GM12878 (cell line): ENCODE data around the gene SIDT2. TPM values are rescaled to one million over a fixed set of nuclear protein-coding genes. Genes with fewer than 3 reads are reported as not detected.
A peak's percentile ranks its signal among the peaks of the same experiment; 100 is the strongest.

Experiments
- ATAC-seq: fragments of 200-7000 bp; cut with Tn5 transposase; 3 replicates; pipeline ENCODE4 v1.9.1; 2020; ENCODE audit warnings: mild to moderate bottlenecking, moderate library complexity
- BruUV-seq: library from RNA; stranded (reverse); fragments of 400-500 nt; replicated peaks from 2 replicates; lab custom pipeline; 2021; lab: Mats Ljungman, UMichigan
- CTCF ChIA-PET: fragments of 300-600 bp; sonication (Branson Sonifier 250); formaldehyde crosslinking; extraction: SDS; loops from one replicate; lab custom pipeline; 2021; ENCODE audit warnings: inconsistent platforms; lab: Yijun Ruan, JAX
- POLR2A ChIA-PET: fragments of 350-600 bp; formaldehyde crosslinking; extraction: SDS; loops from one replicate; lab custom pipeline; 2021; ENCODE audit warnings: inconsistent platforms; lab: Charles Lee
- RAD21 ChIA-PET: fragments of 300-600 bp; sonication (Branson Sonifier 250); formaldehyde crosslinking; loops from one replicate; lab custom pipeline; 2023; ENCODE audit warnings: antibody characterized with exemption; ENCODE audit not compliant: unreplicated experiment; lab: Charles Lee
- SMC1A ChIA-PET: fragments of 300-600 bp; sonication (Branson Sonifier 250); formaldehyde crosslinking; loops from one replicate; lab custom pipeline; 2023; ENCODE audit not compliant: unreplicated experiment, uncharacterized antibody; lab: Charles Lee
- DNase-seq: peaks from one replicate; pipeline ENCODE4 v3.0.0-alpha.2; 2011; ENCODE audit warnings: low read depth, low spot score
- FAIRE-seq: peaks from 3 replicates; lab custom pipeline; 2011; peaks lifted over from hg19 to GRCh38; lab: Jason Lieb, UNC
- H2AFZ ChIP-seq: 2 replicates; pipeline ENCODE4 v1.6.0; 2011; ENCODE audit warnings: low read depth, low read length, control low read depth; ENCODE audit not compliant: control insufficient read depth
- H3K27ac ChIP-seq: 2 replicates; pipeline ENCODE4 v1.5.1; 2011; ENCODE audit warnings: control low read depth; ENCODE audit not compliant: control insufficient read depth, insufficient read depth
- H3K27me3 ChIP-seq, 2 experiments: replicated peaks in 1 of 2; 2 replicates each; pipeline versions ENCODE4 v1.6.0 to v1.6.1; 2011; ENCODE audit warnings: low read length in 1 of 2; ENCODE audit not compliant: control insufficient read depth in 2 of 2, insufficient read depth in 2 of 2
- H3K36me3 ChIP-seq, 2 experiments: 2 replicates each; pipeline ENCODE4 v1.5.1; 2011; ENCODE audit warnings: low read length in 1 of 2; ENCODE audit not compliant: control insufficient read depth in 2 of 2, insufficient read depth in 2 of 2
- H3K4me1 ChIP-seq: 2 replicates; pipeline ENCODE4 v1.6.1; 2011; ENCODE audit warnings: mild to moderate bottlenecking, low read length, moderate library complexity, mixed read lengths; ENCODE audit not compliant: control insufficient read depth, insufficient read depth
- H3K4me2 ChIP-seq: 2 replicates; pipeline ENCODE4 v1.6.0; 2011; ENCODE audit warnings: control low read depth; ENCODE audit not compliant: control insufficient read depth, insufficient read depth
- H3K4me3 ChIP-seq: fragments of 200-600 bp; sonication (generic); 2 replicates; pipeline ENCODE4 v1.5.1; 2016
- H3K79me2 ChIP-seq: 2 replicates; pipeline ENCODE4 v1.6.0; 2011; ENCODE audit warnings: low read length; ENCODE audit not compliant: control insufficient read depth, insufficient read depth
- H3K9ac ChIP-seq: 2 replicates; pipeline ENCODE4 v1.8.0; 2011; ENCODE audit warnings: low read length, control low read depth, mixed read lengths; ENCODE audit not compliant: control insufficient read depth, insufficient read depth
- H3K9me3 ChIP-seq: replicated peaks from 3 replicates; pipeline ENCODE4 v1.5.1; 2011; ENCODE audit warnings: mild to moderate bottlenecking, low read length; ENCODE audit not compliant: control insufficient read depth, insufficient read depth
- H4K20me1 ChIP-seq: 2 replicates; pipeline ENCODE4 v1.6.0; 2011; ENCODE audit not compliant: control insufficient read depth, insufficient read depth
- BCL11A ChIP-seq: IDR thresholded peaks from 2 replicates; pipeline ENCODE4 v1.6.1; 2011; ENCODE audit warnings: low read depth, low read length
- CREM ChIP-seq: IDR thresholded peaks from 2 replicates; pipeline ENCODE4 v1.6.1; 2014; ENCODE audit warnings: antibody characterized with exemption, low read depth
- DPF2 ChIP-seq: fragments of 450-650 bp; IDR thresholded peaks from 2 replicates; pipeline ENCODE4 v1.6.1; 2017; ENCODE audit warnings: mild to moderate bottlenecking
- HSF1 ChIP-seq: fragments of 150-350 bp; IDR thresholded peaks from 2 replicates; pipeline ENCODE4 v1.6.1; 2014; ENCODE audit warnings: mild to moderate bottlenecking, low read depth, low read length
- NFIC ChIP-seq: IDR thresholded peaks from 2 replicates; pipeline ENCODE4 v1.6.1; 2012; ENCODE audit warnings: low read depth, mild to moderate bottlenecking, inconsistent platforms, low read length, moderate library complexity
- NR2F1 ChIP-seq: fragments of 450-650 bp; conservative IDR thresholded peaks from 2 replicates; pipeline ENCODE4 v1.6.1; 2017; ENCODE audit warnings: mild to moderate bottlenecking
- NRF1 ChIP-seq: conservative IDR thresholded peaks from 2 replicates; pipeline ENCODE4 v1.6.1; 2011; ENCODE audit warnings: mild to moderate bottlenecking, low read depth, low read length, improper control_type of control experiment
- PAX8 ChIP-seq: fragments of 450-650 bp; IDR thresholded peaks from 2 replicates; pipeline ENCODE4 v1.6.1; 2017; ENCODE audit warnings: mild to moderate bottlenecking, moderate library complexity
- POLR2AphosphoS2 ChIP-seq: IDR thresholded peaks from 2 replicates; pipeline ENCODE4 v1.6.1; 2011; ENCODE audit warnings: low read depth, mild to moderate bottlenecking, low read length, improper control_type of control experiment, moderate library complexity
- SKIL ChIP-seq: fragments of 450-650 bp; IDR thresholded peaks from 2 replicates; pipeline ENCODE4 v1.6.1; 2017; ENCODE audit warnings: mild to moderate bottlenecking, low read depth, inconsistent platforms; ENCODE audit not compliant: poor library complexity, severe bottlenecking
- STAT1 ChIP-seq: fragments of 450-650 bp; conservative IDR thresholded peaks from 2 replicates; pipeline ENCODE4 v1.6.1; 2014; ENCODE audit warnings: antibody characterized with exemption, mild to moderate bottlenecking
- TAF1 ChIP-seq: IDR thresholded peaks from 2 replicates; pipeline ENCODE4 v1.6.1; 2011; ENCODE audit warnings: mild to moderate bottlenecking, low read depth, low read length, borderline replicate concordance
- ZNF24 ChIP-seq: fragments of 450-650 bp; IDR thresholded peaks from 2 replicates; pipeline ENCODE4 v1.6.1; 2017; ENCODE audit warnings: antibody characterized with exemption, mild to moderate bottlenecking
- WGBS: methylation state at CpG from one replicate; pipeline ENCODE4 v1.1.6; 2016; ENCODE audit warnings: low lambda C conversion rate; ENCODE audit not compliant: insufficient replicate concordance, insufficient coverage; ENCODE audit errors: missing lambda C conversion rate; 5-methylcytosine and 5-hydroxymethylcytosine counted together
- in situ Hi-C: fragments of 300-500 bp; cut with MboI; formaldehyde crosslinking; loops from 9 replicates; pipeline ENCODE4 v1.14.3; 2018; ENCODE audit warnings: mixed read lengths
- intact Hi-C: fragments of 100-400 bp; cut with micrococcal nuclease; formaldehyde crosslinking; loops from one replicate; pipeline ENCODE4 v1.14.2; 2022; ENCODE audit not compliant: unreplicated experiment
- polyA plus RNA-seq, 11 experiments: library from polyadenylated mRNA; depleted of rRNA in 4 of 11; unstranded in 6 of 11; stranded (reverse) in 5 of 11; fragments of >200 nt; fragmentation: Nextera tagmentation in 4 of 11; fragmentation: Illumina TruSeq in 1 of 11; extraction: Ambion mirVana in 4 of 11; extraction: Trizol in 1 of 11; gene quantifications; 1 replicate in 1 of 11; 2 replicates in 10 of 11; pipeline versions ENCODE4 v1.2.1 to v1.2.3, GENCODE V29; 2011 to 2016; ENCODE audit warnings: inconsistent platforms in 2 of 11, missing spikeins in 2 of 11, low read depth in 1 of 11
- total RNA-seq, 4 experiments: library from RNA; depleted of rRNA in 3 of 4; stranded (reverse); fragments of >200 nt in 3 of 4; fragmentation: Illumina TruSeq in 1 of 4; extraction: Trizol in 1 of 4; gene quantifications; 2 replicates each; pipeline versions ENCODE4 v1.2.1 to v1.2.3, GENCODE V29; 2013 to 2021
- TF ChIP-seq, protein P1 (sequence below): IDR thresholded peaks from 2 replicates; pipeline ENCODE4 v1.6.1; 2012; ENCODE audit warnings: low read length, inconsistent platforms
- TF ChIP-seq, protein P2 (sequence below): fragments of 450-650 bp; formaldehyde crosslinking; IDR thresholded peaks from 2 replicates; pipeline ENCODE4 v1.5.0; 2022; ENCODE audit warnings: mild to moderate bottlenecking, missing genetic modification characterization

The SIDT2 gene
- total and polyA plus RNA-seq, 10 of the 15 experiments (the other 5 are each of a cell fraction or from before 2014, with no cell fraction given), result 4.9 to 23.9 (median 10.3) TPM

DNA sequence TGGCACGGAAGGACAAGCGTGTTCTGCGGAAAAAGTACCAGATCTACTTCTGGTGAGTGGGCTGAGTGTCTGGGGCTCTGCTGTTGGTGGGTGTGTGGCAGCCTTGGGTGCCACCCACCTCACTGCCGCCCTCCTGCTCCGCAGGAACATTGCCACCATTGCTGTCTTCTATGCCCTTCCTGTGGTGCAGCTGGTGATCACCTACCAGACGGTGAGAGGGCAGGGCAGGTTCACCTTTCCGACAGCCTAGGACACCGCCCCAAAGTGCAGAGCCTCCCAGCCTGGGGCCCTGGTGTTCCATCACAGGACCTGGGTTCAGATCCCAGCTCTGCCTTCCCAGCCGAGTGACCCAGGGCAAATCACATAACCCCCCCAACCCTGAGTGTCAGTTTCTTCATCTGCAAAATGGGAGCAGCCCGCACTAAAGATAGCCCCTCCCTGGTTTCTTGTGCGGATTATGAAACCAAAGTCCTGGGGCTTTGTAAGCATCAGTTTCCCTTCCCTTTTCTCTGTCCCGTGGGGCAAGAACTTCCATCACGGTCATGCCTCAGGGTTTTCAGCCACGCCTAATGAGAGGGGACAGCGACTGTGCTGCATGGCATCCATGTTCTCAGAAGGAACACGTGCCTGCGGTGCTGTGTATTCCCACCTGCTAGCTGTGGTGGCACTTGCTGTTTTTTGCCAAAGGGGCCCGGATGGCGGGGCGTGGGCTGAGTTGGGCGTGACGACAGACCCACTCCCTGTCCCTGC is 10.8 kb downstream of the SIDT2 start:
- WGBS, result 24% methylated on average over 20 of the region's 22 CpGs
- H3K27me3 ChIP-seq, result no peaks in the 10 kb centered on the region
- peak overlapping the region; percentile 59 for H2AFZ ChIP-seq
- BruUV-seq, result no TSS peak
- RAD21 ChIA-PET, result interaction anchor here (0.7 to 2.1 kb wide), 3 partner anchors 10 to 41 kb away, joined by 3 to 6 read pairs (median 3); no protein-coding TSS in a partner anchor
- peak; percentile 68 for DNase-seq
- ATAC-seq, result peak; percentile 89
- peaks cover 36% of the 10 kb centered on the region for H3K4me1 ChIP-seq
- peak overlapping the region; percentile 48; the same call in 1 of the 2 replicates for H3K9ac ChIP-seq
- CTCF ChIA-PET, result interaction anchor here (1.7 kb wide), 1 partner anchor 9 kb away, joined by 9 read pairs; no protein-coding TSS in a partner anchor
- POLR2A ChIA-PET, result interaction anchor here (0.6 to 3.3 kb wide), 2 partner anchors 10 to 114 kb away, joined by 3 to 14 read pairs; partner anchors contain the start of gene SIDT2
- H3K36me3 ChIP-seq, result peaks cover 3 to 8% of the 10 kb centered on the region in 2 experiments; a peak in 3 of 4 replicates
- H3K9me3 ChIP-seq, result no peaks in the 10 kb centered on the region
- no peaks in the 10 kb centered on the region for H3K79me2 ChIP-seq
- peak overlapping the region; percentile 60 for H3K4me2 ChIP-seq
- no peaks in the 10 kb centered on the region for H4K20me1 ChIP-seq
- in situ Hi-C loops (no loop called here), intact Hi-C loops (no loop called here)
- peak overlapping the region; percentile 89 for H3K27ac ChIP-seq
- SMC1A ChIA-PET, result interaction anchor here (0.7 to 1.2 kb wide), 3 partner anchors 9 to 209 kb away, joined by 3 to 4 read pairs (median 3); partner anchors contain the start of gene PCSK7
- peak; percentile 90 for FAIRE-seq
- H3K4me3 ChIP-seq, result no peak overlapping the region; the same call in 1 of the 2 replicates
- TF ChIP-seq, protein P1, sequence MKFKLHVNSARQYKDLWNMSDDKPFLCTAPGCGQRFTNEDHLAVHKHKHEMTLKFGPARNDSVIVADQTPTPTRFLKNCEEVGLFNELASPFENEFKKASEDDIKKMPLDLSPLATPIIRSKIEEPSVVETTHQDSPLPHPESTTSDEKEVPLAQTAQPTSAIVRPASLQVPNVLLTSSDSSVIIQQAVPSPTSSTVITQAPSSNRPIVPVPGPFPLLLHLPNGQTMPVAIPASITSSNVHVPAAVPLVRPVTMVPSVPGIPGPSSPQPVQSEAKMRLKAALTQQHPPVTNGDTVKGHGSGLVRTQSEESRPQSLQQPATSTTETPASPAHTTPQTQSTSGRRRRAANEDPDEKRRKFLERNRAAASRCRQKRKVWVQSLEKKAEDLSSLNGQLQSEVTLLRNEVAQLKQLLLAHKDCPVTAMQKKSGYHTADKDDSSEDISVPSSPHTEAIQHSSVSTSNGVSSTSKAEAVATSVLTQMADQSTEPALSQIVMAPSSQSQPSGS, result no peak
- TF ChIP-seq, protein P2, sequence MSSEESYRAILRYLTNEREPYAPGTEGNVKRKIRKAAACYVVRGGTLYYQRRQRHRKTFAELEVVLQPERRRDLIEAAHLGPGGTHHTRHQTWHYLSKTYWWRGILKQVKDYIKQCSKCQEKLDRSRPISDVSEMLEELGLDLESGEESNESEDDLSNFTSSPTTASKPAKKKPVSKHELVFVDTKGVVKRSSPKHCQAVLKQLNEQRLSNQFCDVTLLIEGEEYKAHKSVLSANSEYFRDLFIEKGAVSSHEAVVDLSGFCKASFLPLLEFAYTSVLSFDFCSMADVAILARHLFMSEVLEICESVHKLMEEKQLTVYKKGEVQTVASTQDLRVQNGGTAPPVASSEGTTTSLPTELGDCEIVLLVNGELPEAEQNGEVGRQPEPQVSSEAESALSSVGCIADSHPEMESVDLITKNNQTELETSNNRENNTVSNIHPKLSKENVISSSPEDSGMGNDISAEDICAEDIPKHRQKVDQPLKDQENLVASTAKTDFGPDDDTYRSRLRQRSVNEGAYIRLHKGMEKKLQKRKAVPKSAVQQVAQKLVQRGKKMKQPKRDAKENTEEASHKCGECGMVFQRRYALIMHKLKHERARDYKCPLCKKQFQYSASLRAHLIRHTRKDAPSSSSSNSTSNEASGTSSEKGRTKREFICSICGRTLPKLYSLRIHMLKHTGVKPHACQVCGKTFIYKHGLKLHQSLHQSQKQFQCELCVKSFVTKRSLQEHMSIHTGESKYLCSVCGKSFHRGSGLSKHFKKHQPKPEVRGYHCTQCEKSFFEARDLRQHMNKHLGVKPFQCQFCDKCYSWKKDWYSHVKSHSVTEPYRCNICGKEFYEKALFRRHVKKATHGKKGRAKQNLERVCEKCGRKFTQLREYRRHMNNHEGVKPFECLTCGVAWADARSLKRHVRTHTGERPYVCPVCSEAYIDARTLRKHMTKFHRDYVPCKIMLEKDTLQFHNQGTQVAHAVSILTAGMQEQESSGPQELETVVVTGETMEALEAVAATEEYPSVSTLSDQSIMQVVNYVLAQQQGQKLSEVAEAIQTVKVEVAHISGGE (CRISPR knock-in tag), result no peak
- TF ChIP-seq NFIC (no peak), SKIL (no peak), STAT1 (no peak), PAX8 (no peak), DPF2 (peak; percentile 77), BCL11A (peak; percentile 69; the same call in 1 of the 2 replicates), NR2F1 (no peak; the same call in 1 of the 2 replicates), HSF1 (no peak), POLR2AphosphoS2 (no peak), CREM (0 out of 2 replicates have a peak, but pooled peaks have one; percentile 21), NRF1 (no peak), TAF1 (no peak), ZNF24 (0 out of 2 replicates have a peak, but pooled peaks have one; percentile 21)
